ENCODE results near the gene MYCL. TPM values are rescaled to one million over a fixed set of nuclear protein-coding genes. Genes with fewer than 3 reads are reported as not detected.
A peak's percentile ranks its signal among the peaks of the same experiment; 100 is the strongest.

Gene MYCL
- total RNA-seq, 1 experiment from 2014 or later = 18.4 TPM

DNA sequence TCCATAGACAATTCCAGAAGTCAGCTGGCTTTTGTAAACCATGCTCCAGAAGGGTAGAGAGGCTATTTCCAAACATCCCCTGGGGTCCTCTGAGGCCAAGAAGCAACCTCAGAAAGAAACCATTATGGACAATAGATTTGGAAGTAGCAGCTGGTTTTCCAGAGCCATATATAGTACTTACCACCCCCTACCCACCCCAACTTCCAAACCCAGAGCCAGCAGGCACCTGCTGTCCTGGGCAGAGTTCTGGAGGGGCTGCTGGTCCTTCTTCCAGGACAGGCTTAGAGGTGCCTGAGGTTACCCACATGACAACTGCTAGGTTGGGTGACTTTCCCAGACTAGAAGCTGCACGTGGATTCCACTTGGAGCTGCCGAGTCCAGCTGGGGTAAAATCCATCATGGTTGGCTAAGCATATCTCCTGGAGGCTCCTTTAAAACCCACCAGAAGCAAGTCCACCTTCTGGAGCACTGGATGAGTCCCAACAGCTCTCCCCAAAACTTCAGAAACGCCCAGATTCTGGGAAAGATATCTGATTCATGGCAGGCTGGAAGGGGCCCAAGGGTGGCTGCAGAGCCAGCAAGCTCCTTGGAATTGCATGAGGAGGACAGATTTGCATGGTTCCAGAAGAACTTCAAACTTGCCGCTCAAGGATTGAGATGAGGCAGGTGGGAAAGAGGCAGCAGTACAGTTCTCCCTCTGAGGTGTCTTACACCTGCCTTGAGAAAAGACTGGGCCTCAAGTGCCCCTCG is 5.8 kb downstream of the MYCL start:
- peaks cover 25% of the 10 kb centered on the region for H3K4me1 ChIP-seq (ENCODE audit: insufficient read depth, low read length)
- H3T11ph ChIP-seq (ENCODE audit: low read length) = no peak overlapping the region
- H3K9me3 ChIP-seq (ENCODE audit: control insufficient read depth, low read depth, low read length) = no peaks in the 10 kb centered on the region
- H3K4ac ChIP-seq (ENCODE audit: low read depth, low read length) = no peak overlapping the region
- Mint-ChIP-seq H3K4me1 (peaks cover 84 to 88% of the 10 kb centered on the region in 2 experiments), H3K27ac (0 out of 7 replicates have a peak overlapping the region, but pooled peaks of 1 of the 3 experiments have one; percentile 63), H3K36me3 (ENCODE audit: insufficient read depth in 1 of 3, low read depth in 3 of 3) (peaks cover 2 to 26% (median 7%) of the 10 kb centered on the region in 3 experiments; a peak in 6 of 7 replicates), H3K9me3 (peaks cover 0 to 2% of the 10 kb centered on the region in 2 experiments; a peak in 1 of 5 replicates), H3K27me3 (ENCODE audit: low read depth) (peaks cover 6% of the 10 kb centered on the region), H3K4me3 (no peak overlapping the region)
- H4K91ac ChIP-seq (ENCODE audit: insufficient read length, low read depth, low read length) = no peak overlapping the region
- H3K27me3 ChIP-seq (ENCODE audit: insufficient read depth, low read length) = no peaks in the 10 kb centered on the region; the same call in 1 of the 2 replicates
- H3K14ac ChIP-seq (ENCODE audit: insufficient read depth, low read length) = no peak overlapping the region
- H2AFZ ChIP-seq (ENCODE audit: low read length) = no peak overlapping the region
- H3K9ac ChIP-seq (ENCODE audit: extremely low read depth, insufficient read length, low read length) = no peak overlapping the region
- peaks cover 17% of the 10 kb centered on the region for H3K23me2 ChIP-seq (ENCODE audit: insufficient read length, low read depth, low read length, poor library complexity, severe bottlenecking)
- no peak overlapping the region for H2BK20ac ChIP-seq (ENCODE audit: low read depth, low read length, poor library complexity, severe bottlenecking)
- no peaks in the 10 kb centered on the region for H3K79me2 ChIP-seq (ENCODE audit: insufficient read depth, low read length)
- no peak overlapping the region for H2BK5ac ChIP-seq (ENCODE audit: insufficient read length, low read length)
- no CpG with 5 or more reads among the region's 5 CpGs for WGBS (ENCODE audit: extremely low coverage, insufficient read length, low lambda C conversion rate)
- H3K56ac ChIP-seq (ENCODE audit: insufficient read length, low read depth, low read length) = no peak overlapping the region
- no peak overlapping the region for H4K5ac ChIP-seq (ENCODE audit: insufficient read length, low read depth, low read length)
- no peak for DNase-seq
- TF ChIP-seq, protein P1, sequence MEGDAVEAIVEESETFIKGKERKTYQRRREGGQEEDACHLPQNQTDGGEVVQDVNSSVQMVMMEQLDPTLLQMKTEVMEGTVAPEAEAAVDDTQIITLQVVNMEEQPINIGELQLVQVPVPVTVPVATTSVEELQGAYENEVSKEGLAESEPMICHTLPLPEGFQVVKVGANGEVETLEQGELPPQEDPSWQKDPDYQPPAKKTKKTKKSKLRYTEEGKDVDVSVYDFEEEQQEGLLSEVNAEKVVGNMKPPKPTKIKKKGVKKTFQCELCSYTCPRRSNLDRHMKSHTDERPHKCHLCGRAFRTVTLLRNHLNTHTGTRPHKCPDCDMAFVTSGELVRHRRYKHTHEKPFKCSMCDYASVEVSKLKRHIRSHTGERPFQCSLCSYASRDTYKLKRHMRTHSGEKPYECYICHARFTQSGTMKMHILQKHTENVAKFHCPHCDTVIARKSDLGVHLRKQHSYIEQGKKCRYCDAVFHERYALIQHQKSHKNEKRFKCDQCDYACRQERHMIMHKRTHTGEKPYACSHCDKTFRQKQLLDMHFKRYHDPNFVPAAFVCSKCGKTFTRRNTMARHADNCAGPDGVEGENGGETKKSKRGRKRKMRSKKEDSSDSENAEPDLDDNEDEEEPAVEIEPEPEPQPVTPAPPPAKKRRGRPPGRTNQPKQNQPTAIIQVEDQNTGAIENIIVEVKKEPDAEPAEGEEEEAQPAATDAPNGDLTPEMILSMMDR (conservative IDR thresholded peaks at IDR 0.05) = no peak
- no peak overlapping the region for H3K18ac ChIP-seq (ENCODE audit: insufficient read length, low read depth, low read length)
- H2AK5ac ChIP-seq (ENCODE audit: insufficient read length, low read length) = no peak overlapping the region
- H4K8ac ChIP-seq (replicated peaks; ENCODE audit: insufficient read length, low read depth, low read length) = no peak overlapping the region
- H3K79me1 ChIP-seq (ENCODE audit: insufficient read depth, low read depth, low read length, poor library complexity, severe bottlenecking) = no peaks in the 10 kb centered on the region
- H4K20me1 ChIP-seq (ENCODE audit: control insufficient read depth, insufficient read depth, insufficient read length) = no peaks in the 10 kb centered on the region
- H3K4me2 ChIP-seq (ENCODE audit: insufficient read depth, insufficient read length, low read length) = no peak overlapping the region
- H2BK15ac ChIP-seq (ENCODE audit: low read depth, low read length) = no peak overlapping the region
- H2BK120ac ChIP-seq (ENCODE audit: low read depth, low read length, poor library complexity, severe bottlenecking) = no peak overlapping the region
- H2BK12ac ChIP-seq (ENCODE audit: insufficient read length, low read depth, low read length) = no peak overlapping the region
- no peak overlapping the region for H3K27ac ChIP-seq (ENCODE audit: insufficient read length, low read depth, low read length)
- H3K23ac ChIP-seq (ENCODE audit: insufficient read length, low read depth, low read length) = no peak overlapping the region
